GM21723 (cell line): ENCODE data around the gene EXOG.

ENCODE experiments used
- ATAC-seq: cut with Tn5 transposase; IDR thresholded peaks from one replicate; pipeline ENCODE4 v1.9.1; 2021; ENCODE audit warnings: mild to moderate bottlenecking, moderate library complexity; ENCODE audit not compliant: unreplicated experiment

Gene EXOG

GRCh38 chr3:38496131-38496910 lies at the start of gene EXOG:
TSS of gene EXOG (plus strand) at chr3:38496340. CDS start at chr3:38496368, 28 bp downstream.
- ATAC-seq: peak; percentile 91

- no peak for ATAC-seq
Observed at GRCh38 chr3:38446812-38447211, 49.3 kb upstream of the EXOG start.

- no peak for ATAC-seq
Observed at GRCh38 chr3:38450853-38451252, 45.3 kb upstream of the EXOG start.

- peak; percentile 59 for ATAC-seq
Observed at GRCh38 chr3:38453075-38453912, 42.8 kb upstream of the EXOG start, which contains the start of gene ACVR2B. TSS of gene ACVR2B (plus strand) at chr3:38453890. CDS start at chr3:38454323, 433 bp downstream.

GRCh38 chr3:38453913-38454177 lies 42.3 kb upstream of the EXOG start:
- ATAC-seq: no peak

GRCh38 chr3:38454178-38454883 lies 41.8 kb upstream of the EXOG start:
- peak; percentile 39 for ATAC-seq

- ATAC-seq: peak; percentile 37
Observed at GRCh38 chr3:38454884-38455638, 41.1 kb upstream of the EXOG start.

- peak; percentile 22 for ATAC-seq
Observed at GRCh38 chr3:38455639-38456430, 40.3 kb upstream of the EXOG start.

GRCh38 chr3:38457111-38458003 lies 38.8 kb upstream of the EXOG start:
- ATAC-seq: no peak

GRCh38 chr3:38458796-38459498 lies 37.2 kb upstream of the EXOG start:
- no peak for ATAC-seq

GRCh38 chr3:38459499-38460048 lies 36.6 kb upstream of the EXOG start:
- no peak for ATAC-seq

GRCh38 chr3:38460377-38461270 lies 35.5 kb upstream of the EXOG start:
- no peak for ATAC-seq

GRCh38 chr3:38465588-38466154 lies 30.5 kb upstream of the EXOG start:
- no peak for ATAC-seq

- ATAC-seq: no peak
Observed at GRCh38 chr3:38468765-38469164, 27.4 kb upstream of the EXOG start.

GRCh38 chr3:38469852-38470251 lies 26.3 kb upstream of the EXOG start:
- no peak for ATAC-seq

GRCh38 chr3:38471260-38471857 lies 24.8 kb upstream of the EXOG start:
- ATAC-seq: no peak
